Activated naive CD4-positive, alpha-beta T cell (primary cell): ENCODE data around the gene HAVCR1.
"Not testable (repeated sequence)": the region's sequence is repeated elsewhere in the genome, so short reads cannot be mapped to it uniquely, and the experiment has no call there.

Experiments used
- DNase-seq, 4 experiments: peaks; one replicate each; lab custom pipeline; 2025; lab: John Stamatoyannopoulos, UW

Gene HAVCR1

DNA sequence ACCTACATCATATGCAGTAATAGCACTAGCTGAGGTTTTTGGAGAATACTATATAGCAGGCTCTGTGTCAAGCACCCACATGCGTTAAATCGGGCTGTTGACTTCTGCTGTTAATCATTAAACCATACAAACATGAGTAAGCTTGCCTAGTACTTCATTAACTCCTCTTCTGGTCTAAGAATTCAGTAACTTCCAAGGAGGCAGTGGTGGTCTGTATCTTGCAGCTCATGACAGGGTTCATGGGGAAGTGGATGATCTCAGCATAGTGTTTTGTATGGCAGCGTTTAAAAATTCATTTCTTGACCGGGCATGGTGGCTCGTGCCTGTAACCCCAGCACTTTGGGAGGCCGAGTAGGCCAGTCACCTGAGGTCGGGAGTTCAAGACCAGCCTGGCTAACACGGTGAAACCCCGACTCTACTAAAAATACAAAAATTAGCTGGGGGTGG is at the start of gene HAVCR1:
Gene HAVCR1 (minus strand): TSS at position 24 of the 447 bp plus-strand sequence. CDS start 1,173 bp downstream, outside the sequence.
- no peak for DNase-seq

DNA sequence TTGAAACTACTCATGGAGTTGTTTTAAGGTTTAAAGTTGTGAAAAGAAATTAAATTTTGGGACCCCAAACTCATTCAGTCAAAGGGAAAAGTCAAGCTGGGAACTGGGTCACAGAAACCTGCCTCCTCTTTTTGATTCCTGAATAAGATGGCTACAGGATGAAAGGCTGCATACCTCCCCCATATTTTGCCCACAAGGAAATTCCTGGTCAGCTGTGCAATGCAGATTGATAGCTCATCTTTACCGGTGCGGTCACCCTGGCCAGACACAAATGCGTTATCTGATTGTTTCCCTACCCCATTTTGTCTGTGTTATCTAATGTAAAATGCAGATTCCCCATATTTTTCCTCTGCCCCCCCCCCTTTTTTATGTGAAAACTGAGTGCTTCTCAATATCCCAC is 48.6 kb upstream of the HAVCR1 start:
- no peak for DNase-seq

DNA sequence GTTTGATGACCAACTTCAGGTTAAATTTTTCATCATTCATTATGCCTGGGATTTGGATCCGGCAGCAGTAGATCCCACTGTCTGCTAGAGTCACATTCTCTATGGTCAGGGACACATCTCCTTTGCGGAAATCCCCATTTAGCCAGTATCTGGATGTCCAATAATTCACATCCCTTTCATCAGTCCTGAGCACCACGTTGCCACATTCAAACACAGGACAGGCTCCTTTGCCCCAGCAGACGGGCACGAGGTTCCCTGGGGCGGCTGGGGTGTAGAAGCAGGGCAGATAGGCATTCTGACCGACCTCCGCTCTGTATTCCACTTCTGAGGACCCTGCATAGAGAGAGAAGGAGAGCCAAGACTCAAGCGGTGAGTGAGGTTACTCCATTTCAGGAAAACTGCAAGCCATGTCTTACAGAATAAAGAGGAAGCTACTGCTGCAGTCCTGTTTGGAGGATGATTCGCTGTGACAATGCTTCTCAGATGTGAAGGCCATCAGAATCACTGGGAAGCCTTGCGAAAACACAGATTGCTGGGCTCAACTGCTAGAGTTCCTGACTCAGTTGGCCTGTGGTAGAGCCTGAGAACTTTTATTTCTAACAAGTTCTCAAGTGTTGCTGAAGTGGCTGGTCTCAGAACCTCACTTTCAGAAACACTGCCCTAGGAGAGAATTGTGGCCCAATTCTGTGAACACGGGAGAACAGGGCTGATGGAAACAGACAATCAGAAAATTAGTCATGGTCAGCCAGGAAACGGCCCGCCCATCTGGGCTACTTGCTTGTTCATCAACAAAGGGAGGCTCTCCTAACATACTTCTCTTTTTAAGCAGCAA is 47.9 kb upstream of the HAVCR1 start:
- DNase-seq, result no peak

DNA sequence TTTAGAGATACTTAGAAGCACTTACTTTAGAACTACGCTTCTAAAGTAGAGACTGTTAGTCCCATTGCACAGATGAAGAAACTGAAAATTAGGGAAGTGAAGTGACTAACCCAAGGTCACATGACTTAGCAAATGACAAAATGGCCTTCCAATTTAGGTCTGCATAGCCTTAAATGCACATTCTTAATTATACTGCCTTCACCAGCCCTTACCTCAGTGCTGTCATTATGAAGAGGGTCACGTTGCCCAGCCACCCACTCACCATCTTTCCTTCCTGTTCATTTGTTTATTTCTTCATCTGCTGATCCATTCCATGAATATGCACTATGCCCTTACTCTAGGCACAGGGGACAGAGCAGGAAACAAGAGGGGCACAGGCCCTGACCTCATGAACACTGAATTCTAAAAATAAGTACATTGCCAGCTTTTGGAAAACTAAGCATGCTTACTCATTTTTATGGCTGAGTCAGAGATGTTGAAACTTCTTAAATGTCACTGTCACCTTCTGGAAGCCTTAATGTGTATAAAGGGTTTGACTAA is 41.3 kb upstream of the HAVCR1 start:
- no peak for DNase-seq

DNA sequence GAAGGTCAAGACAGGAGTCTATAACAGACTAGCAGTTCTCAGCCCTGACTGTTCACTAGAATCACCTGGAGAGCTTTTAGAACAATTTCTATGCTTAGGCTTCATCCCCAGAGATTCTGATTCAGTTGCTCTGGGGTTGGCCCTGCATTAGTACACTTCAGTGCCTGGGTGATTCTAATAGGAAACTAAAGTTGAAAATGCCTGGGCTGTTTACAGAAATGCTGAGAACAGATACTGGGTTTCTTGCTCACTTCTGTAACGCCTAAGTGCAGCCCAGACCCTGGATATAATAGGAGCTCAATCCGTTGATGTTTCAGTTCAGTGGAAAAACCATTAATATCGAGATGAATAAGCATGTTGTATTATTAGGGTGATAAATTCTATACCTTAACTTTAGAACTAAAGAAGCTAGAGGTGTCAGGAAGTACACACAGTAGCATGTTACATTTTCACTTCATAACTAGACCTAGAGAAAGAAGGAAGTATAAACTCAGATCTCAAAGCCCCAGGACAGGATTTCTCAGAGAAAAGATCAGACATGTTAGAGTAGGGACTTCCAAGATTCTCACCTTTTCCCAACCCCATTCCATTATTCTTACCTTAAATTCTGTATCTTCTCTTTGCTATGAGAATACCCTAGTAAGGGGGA is 29.6 kb upstream of the HAVCR1 start:
- DNase-seq, result no peak

DNA sequence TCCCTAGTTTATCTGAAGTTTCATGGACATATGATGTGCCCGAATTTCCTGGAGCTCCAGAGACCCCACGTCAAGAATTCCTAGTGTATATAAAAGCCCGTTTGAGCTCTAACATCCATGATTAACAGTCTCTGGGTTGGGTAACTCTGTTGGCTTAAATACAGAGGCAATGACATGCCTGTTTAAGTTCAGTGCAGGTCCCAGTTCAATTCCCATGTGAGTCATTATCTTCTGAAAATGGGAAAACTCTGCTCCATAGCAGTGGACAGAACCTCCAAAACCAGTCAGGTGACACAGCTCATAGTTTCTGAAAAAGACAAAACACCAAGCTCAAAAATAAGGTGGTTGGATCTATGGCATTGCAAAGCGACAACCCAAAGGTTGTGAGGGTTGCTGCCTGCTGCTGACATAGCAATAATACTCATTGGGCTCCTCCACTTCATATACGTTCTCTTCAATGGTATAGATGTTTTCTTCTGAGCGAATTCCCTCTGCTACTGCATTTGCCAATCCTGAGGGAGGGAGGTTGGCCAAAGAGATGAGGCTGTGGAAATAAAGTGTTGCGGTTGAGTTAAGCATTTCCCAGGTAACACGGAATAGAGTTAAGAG is 27.9 kb upstream of the HAVCR1 start:
- no peak for DNase-seq

DNA sequence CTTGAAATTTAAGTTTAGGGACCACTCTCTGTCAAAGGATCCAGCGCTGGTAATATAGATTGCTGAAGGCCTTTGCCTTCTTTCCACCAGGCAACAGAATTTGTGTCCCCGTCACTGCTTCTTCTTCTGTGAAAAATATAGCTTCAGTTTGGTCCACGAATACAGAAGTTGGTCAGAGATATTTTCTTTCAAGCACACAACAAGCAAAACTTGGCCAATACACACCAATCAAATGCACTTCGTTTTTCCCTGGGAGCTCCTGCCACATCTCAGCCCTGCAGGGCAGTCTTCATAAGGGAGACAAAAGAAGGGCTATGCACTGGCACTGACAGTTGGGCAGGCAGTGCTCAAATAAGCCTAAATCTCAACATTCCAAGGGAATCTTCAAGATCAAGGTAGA is 27.0 kb upstream of the HAVCR1 start:
- DNase-seq, result no peak

DNA sequence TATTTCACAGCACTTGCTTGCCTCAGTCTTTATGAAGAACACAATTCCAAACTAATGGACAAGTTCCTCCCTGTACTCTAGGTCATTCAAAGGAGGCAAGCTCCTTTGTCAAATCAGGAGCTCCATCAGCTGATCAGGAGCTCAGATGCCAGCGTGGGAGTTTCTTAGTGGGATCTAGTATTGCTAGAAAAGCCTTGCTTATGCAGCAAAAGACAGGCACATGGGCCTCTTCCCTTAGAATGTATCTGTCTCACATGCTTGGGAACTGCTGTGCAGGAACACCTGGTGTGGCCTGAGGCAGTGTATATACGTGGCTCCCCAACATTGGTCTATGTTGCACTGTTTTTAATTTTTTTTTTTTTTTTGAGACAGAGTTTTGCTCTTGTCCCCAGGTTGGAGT is 21.4 kb upstream of the HAVCR1 start:
- DNase-seq, result no peak

DNA sequence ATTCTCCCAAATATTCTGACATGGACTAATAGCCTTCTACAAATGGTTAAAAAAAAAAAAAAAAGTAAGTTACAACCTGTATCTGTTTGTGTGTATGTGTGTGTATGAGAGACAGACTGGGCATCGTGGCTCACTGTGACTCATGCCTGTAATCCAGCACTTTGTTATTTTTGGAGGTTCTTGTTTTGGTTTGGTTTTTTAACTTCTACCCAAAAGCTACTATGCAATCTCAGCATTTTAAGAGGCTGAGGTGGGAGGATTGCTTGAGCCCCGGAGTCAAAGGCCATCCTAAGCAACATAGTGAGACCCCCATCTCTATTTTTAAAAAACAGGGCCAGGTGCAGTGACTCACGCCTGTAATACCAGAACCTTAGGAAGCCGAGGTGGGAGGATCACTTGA is 17.6 kb upstream of the HAVCR1 start:
- DNase-seq, result no peak

DNA sequence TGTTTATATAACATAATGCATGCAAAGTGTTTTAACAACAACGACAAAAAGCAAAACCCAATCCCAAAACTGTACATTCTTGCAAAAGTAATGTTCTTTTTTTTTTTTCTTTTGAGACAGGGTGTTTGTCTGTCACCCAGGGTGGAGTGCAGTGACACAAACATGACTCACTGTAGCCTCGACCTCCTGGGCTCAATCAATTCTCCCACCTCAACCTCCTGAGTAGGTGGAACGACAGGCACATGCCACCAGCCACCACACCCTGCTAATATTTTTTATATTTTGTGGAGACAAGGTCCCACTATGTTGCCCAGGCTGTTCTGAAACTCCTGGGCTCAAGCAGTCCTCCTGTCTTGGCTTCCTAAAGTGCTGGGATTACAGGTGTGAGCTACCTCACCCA is 13.6 kb upstream of the HAVCR1 start:
- DNase-seq, result no peak

DNA sequence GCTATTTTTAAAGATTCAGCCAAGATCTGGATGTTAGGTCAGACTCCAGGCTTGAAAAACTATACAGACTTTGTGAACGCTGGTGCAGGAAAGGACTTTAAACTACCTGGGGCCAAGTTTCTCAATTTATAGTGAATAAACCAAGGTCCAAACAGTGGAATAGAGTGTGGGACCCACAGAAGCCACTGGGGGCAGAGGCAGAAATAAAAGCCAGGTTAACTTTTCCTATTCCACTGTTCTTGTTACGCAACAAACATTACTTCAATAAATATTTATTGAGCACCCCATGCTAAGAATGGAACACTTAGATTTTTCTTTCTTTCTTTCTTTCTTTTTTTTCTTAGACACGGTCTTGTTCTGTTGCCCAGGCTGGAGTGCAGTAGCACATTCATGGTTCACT is 11.0 kb upstream of the HAVCR1 start:
- no peak for DNase-seq

DNA sequence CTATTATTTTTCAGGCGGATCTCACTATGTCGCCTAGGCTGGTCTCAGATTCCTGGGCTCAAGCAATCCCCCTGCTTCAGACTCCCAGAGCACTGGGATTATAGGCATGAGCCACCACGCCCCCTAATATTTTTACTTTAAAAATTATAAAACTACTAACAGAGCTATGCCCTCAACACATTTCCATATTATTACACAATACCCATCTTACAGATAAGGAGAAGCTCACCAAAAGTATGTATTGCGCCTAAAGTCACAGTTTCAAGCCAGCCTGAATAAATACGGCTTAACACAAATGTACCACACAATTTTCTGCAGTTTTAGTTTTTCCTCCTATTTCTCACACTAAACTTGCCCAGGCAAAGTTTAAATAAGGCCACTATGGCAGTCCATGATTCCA is 9.9 kb upstream of the HAVCR1 start:
- no peak for DNase-seq

DNA sequence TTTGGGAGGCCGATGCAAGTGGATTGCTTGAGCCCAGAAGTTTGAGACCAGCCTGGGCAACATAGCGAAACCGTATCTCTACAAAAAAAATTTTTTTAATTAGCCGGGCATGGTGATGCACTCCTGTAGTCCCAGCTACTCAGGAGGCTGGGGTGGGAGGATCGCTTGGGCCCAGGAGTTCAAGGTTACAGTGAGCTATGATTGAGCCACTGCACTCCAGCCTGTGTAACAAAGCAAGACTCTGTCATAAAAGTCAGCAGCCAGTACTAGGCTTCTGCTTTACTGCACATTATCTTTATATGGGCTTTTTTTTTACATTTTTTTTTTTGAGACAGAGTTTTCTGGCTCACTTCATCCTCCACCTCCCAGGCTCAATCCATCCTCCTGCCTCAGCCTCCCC is 9.4 kb upstream of the HAVCR1 start:
- DNase-seq, result no peak

DNA sequence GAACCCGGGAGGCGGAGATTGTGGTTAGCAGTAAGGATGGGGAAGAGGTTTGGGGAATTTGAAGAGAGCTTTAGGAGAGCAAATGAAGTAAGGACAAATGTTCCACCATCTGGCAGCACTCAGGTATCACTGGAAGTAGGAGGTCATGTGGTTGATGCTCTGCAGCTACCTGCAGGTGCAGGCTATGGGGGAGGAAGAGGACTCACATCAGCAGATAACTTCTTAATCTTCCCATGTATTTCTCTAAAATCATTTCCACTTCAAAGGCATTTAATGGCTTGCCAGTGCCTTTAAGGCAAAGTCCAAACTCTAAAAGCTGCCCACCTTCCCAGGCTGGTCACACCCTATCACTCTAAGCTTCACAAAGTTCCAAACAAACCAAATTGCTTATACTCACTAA is 8.1 kb upstream of the HAVCR1 start:
- DNase-seq, result no peak

DNA sequence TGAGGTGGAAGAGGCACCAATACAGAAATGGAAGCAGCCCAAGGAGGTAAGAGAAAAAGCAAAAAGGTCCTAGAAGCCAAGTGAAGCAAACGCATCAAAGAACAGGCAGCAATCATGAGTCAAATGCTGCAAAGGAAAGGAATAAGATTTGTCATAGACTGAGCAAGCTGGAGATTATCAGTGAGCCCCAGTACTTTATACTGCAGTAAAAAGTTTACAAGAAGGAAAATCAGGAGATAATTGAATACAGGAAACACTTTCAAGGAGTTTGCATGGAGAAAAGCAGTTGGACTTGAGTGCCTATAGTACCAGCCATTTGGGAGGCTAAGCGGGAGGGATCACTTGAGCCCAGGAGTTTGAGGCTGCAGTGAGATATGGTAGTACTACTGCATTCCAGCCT is 7.2 kb upstream of the HAVCR1 start:
- DNase-seq, result no peak

DNA sequence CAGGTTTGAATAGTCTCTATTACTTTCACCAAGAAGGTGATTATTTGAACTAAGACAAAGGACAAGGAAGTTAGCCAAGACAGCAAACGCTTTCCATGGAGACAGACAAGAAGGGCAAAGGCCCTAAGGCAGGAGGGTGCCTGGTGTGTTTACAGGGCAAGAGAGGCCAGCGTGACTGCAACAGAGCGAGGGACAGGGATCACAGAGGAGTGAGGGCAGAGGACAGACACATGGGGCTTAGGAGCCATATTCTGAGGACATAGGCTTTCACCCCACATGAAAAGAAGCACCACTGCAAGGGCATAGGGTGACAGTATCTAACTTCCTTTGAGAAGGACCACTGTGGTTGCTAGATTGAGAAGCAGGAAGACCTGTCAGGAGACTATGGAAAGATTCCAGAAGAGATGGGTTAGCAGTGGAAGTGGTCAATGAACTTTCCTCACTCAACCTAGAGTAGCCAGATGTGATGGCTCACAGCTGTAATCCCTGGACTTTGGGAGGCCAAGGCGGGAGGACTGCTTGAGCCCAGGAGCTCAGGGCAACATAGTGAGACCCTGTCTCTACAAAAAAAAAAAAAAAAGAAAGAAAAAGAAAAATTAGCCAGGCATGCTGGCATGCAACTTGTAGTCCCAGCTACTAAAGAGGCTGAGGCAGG is 5.0 kb upstream of the HAVCR1 start:
- DNase-seq, result no peak

DNA sequence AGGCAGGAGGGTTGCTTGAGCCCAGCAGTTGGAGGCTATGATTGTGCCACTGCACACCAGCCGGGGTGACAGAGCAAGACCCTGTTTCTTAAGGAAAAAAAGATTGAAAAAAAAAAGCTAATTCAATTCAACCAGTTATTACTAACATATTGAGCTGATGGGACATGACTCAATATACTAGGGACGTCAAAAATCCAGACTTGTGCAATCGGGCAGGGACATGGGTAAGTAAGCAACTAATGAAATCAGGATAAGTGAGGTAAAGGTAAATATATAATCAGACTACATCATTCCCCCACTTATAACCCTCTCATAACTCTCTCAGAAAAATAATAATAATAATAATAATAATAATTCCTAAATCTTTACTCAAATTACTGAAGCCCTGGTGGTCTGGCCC is 975 bp upstream of the HAVCR1 start:
- DNase-seq, result no peak

DNA sequence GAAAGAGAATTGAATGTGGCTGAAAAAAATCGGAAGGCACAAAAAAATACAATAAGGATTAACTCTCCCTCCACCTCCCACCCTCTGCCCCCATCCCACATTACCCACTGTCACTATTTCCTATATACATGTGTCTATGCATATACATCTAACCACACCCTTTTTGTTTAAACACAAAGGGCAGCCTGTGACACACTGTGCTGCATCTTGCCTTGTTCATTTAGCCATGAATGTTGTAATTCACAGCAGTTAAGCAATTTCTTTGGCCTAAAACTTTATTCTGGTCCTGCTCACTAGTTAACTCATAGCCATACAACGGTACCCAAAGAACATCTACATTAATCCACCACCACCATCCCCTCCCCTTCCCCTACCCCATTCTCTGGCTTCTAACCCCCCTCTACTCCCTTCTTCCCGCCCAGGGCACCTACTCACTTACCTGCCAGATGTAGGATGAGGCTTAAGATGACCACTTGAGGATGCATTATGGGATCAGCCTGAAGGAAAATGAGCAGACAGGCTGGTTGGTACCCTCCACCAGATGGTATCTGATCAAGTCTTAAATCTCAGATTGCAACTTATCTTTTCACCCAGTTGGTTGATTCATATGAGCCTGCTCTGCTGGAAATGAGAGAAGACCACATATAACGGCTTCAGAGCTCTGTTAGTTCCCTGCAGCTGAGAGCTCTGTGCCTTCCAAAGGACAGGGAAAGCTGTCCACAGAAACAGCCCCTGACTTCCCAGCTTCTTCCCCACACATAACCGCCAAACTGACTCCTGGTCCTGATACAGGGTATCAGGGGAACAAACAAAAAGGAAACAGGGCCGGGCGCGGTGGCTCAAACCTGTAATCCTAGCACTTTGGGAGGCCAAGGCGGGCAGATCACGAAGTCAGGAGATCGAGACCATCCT is 1.2 kb downstream of the HAVCR1 start:
- no peak for DNase-seq

DNA sequence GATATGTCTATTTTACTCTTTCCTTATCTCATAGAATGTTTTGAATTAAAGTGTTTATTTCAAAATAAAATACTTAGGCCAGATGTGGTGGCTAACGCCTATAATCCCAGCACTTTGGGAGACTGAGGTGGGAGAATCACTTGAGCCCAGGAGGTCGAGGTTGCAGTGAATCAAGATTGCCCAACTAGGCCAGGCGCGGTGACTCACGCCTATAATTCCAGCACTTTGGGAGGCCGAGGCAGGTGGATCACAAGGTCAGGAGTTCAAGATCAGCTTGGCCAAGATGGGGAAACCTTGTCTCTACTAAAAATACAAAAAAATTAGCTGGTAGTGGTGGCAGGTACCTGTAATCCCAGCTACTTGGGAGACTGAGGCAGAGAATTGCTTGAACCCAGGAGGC is 2.1 kb downstream of the HAVCR1 start:
- DNase-seq, result not testable (repeated sequence)

DNA sequence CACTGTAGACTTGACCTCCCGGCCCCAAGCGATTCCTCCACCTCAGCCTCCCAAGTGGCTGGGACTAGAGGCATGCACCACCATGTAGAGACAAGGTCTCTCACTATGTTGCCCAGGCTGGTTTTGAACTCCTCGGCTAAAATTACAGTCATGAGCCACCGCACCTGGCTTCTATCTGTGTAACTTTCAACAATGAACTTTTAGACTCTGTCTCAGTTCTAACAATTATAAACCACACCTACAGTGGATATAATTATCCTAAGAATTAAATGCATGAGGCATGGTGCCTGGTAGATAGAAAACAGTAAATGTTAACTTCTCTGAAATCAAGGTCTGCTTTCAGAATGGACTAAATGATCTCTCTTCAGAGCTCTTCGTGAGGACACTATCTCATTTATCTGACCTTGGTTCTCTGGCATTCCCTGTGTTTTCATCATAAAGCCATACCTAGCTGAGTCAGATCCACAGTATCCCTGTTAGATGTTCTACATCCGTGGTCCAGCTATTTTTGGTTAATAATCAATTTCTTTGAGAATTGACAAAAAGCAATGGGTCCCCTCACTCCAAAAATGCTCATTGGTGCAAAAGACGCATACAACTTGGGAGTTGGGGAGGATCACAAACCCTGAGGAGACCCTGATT is 7.2 kb downstream of the HAVCR1 start:
- no peak for DNase-seq

DNA sequence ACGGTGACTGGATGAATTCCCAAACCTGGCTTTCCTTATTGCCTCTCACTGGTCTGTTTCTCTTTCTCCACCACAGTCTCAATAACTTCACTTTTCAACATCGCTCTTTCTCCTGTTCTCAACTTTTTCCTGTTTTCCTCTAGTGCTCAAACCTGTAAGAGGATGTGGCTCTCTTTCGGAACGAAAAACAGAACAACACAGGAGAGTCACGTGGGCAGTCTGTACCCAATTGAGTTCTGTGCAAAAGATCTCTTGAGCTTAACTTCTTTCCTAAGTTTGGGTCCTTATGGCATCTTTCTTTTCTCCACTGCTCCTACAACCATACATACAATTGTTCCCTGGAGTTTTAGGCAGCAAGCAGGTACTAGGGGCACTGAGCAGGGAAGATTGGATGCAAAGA is 8.9 kb downstream of the HAVCR1 start:
- DNase-seq, result no peak
